GM12872 (cell line): ENCODE results near the gene RAB40C.

Source experiments
- CTCF ChIP-seq: IDR thresholded peaks from 3 replicates; pipeline ENCODE4 v1.5.1; 2011; ENCODE audit warnings: low read depth, mild to moderate bottlenecking, low read length, moderate library complexity; ENCODE audit not compliant: insufficient read depth

The RAB40C gene

GRCh38 chr16:549544-550263 lies 40.2 kb upstream of the RAB40C start:
- no peak for TF ChIP-seq CTCF

GRCh38 chr16:551210-551609 lies 38.7 kb upstream of the RAB40C start:
- no peak for TF ChIP-seq CTCF

- no peak for TF ChIP-seq CTCF
Measured at GRCh38 chr16:552171-552570, 37.7 kb upstream of the RAB40C start.

- no peak for TF ChIP-seq CTCF
Measured at GRCh38 chr16:553601-554296, 36.1 kb upstream of the RAB40C start.

GRCh38 chr16:554297-554621 lies 35.6 kb upstream of the RAB40C start:
- no peak for TF ChIP-seq CTCF

GRCh38 chr16:554640-555365 lies 35.1 kb upstream of the RAB40C start:
- no peak for TF ChIP-seq CTCF
